ENCODE data around the gene LGALS9.

DNA sequence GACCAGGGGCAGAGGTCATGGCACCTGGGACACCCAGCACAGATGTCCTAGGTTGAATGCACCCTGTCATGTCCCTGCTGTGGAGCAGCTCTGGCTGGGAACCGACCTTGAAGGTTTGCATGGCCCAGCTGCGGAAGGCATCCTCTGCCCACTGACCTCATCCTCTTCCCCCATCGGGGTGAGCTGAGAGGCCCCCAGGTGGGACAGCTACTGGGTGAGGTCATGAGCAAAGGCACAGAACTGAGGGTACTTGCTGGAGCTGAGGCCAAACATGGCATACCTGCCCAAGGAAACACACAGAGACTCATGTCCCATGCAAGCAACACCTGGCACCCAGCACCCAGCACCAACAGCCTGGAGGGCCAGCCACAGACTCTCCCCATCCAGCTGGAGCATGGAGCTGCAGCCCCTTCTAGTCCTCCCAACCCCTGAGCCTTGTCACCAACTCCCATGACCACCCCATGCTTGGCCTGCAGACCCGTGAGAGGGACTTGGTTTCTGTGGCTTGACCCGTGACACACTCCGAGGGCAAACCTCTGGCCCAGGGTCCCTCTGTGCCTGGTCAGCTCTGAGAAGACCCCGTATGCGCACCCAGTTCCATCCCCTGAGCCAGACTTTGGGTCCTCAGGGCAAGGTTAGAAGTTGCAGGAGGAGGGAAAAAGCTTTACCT, 33.1 kb downstream of the LGALS9 start:
- no peak for TF ChIP-seq POLR2A (IDR thresholded peaks at IDR 0.05; ENCODE audit: low read depth, low read length)
- TF ChIP-seq, protein P1, sequence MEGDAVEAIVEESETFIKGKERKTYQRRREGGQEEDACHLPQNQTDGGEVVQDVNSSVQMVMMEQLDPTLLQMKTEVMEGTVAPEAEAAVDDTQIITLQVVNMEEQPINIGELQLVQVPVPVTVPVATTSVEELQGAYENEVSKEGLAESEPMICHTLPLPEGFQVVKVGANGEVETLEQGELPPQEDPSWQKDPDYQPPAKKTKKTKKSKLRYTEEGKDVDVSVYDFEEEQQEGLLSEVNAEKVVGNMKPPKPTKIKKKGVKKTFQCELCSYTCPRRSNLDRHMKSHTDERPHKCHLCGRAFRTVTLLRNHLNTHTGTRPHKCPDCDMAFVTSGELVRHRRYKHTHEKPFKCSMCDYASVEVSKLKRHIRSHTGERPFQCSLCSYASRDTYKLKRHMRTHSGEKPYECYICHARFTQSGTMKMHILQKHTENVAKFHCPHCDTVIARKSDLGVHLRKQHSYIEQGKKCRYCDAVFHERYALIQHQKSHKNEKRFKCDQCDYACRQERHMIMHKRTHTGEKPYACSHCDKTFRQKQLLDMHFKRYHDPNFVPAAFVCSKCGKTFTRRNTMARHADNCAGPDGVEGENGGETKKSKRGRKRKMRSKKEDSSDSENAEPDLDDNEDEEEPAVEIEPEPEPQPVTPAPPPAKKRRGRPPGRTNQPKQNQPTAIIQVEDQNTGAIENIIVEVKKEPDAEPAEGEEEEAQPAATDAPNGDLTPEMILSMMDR (IDR thresholded peaks at IDR 0.05; ENCODE audit: extremely low read depth in 1 of 2, insufficient read depth in 1 of 2, low read depth in 1 of 2, low read length in 2 of 2), result no peak

Data from endothelial cell of umbilical vein (primary cell).